CD14-positive monocyte (primary cell): ENCODE measurements around the gene DHX29. TPM values are rescaled to one million over a fixed set of nuclear protein-coding genes. Genes with fewer than 3 reads are reported as not detected.

Experiments
- DNase-seq, 3 donors: peaks; one replicate each; pipeline ENCODE4 v3.0.0-alpha.2; 2011 to 2022
- H2AFZ ChIP-seq: 2 replicates; pipeline ENCODE4 v1.6.0; 2012; ENCODE audit warnings: mild to moderate bottlenecking, low read depth, low read length, inconsistent platforms; ENCODE audit not compliant: insufficient read depth, poor library complexity, severe bottlenecking
- H3K27ac ChIP-seq, 2 donors: 1 replicate in 1 of 2; 2 replicates in 1 of 2; pipeline ENCODE4 v1.5.1; 2012 to 2013; ENCODE audit warnings: low read length in 2 of 2, control low read depth in 1 of 2, inconsistent platforms in 1 of 2, low read depth in 1 of 2, mild to moderate bottlenecking in 1 of 2
- H3K27me3 ChIP-seq, 2 donors: one replicate each; pipeline versions ENCODE4 v1.6.0 to v1.6.1; 2011 to 2013; ENCODE audit warnings: low read length in 2 of 2; ENCODE audit not compliant: control insufficient read depth in 2 of 2, insufficient read depth in 2 of 2
- H3K36me3 ChIP-seq, 2 donors: replicated peaks in 1 of 2; 1 replicate in 1 of 2; 2 replicates in 1 of 2; pipeline versions ENCODE4 v1.5.1 to v1.6.1; 2012 to 2013; ENCODE audit warnings: low read length in 2 of 2, control low read depth in 1 of 2, inconsistent platforms in 1 of 2, mild to moderate bottlenecking in 1 of 2; ENCODE audit not compliant: insufficient read depth in 2 of 2, control insufficient read depth in 1 of 2
- H3K4me1 ChIP-seq, 2 donors: 1 replicate in 1 of 2; 2 replicates in 1 of 2; pipeline versions ENCODE4 v1.5.1 to v1.6.1; 2012 to 2013; ENCODE audit warnings: low read length in 2 of 2, control low read depth in 1 of 2, inconsistent platforms in 1 of 2, mild to moderate bottlenecking in 1 of 2, moderate library complexity in 1 of 2; ENCODE audit not compliant: insufficient read depth in 2 of 2, control insufficient read depth in 1 of 2
- H3K4me2 ChIP-seq: replicated peaks from 2 replicates; pipeline ENCODE3; 2012; ENCODE audit warnings: low read length, moderate library complexity, mild to moderate bottlenecking; ENCODE audit not compliant: poor library complexity, severe bottlenecking; ENCODE audit errors: extremely low read depth
- H3K4me3 ChIP-seq, 3 experiments: fragments of 200-600 bp in 1 of 3; sonication (generic) in 1 of 3; replicated peaks in 1 of 3; 1 replicate in 2 of 3; 2 replicates in 1 of 3; pipeline ENCODE4 v1.5.1; 2011 to 2013; ENCODE audit warnings: low read length in 3 of 3, mild to moderate bottlenecking in 3 of 3, control low read depth in 2 of 3, low read depth in 2 of 3, inconsistent platforms in 1 of 3, moderate library complexity in 1 of 3
- H3K79me2 ChIP-seq: 2 replicates; pipeline ENCODE4 v1.6.0; 2012; ENCODE audit warnings: mild to moderate bottlenecking, control low read depth, inconsistent platforms, low read length, moderate library complexity; ENCODE audit not compliant: insufficient read depth
- H3K9ac ChIP-seq: 2 replicates; pipeline ENCODE4 v1.6.0; 2017; ENCODE audit warnings: low read length, mild to moderate bottlenecking; ENCODE audit not compliant: insufficient read depth, poor library complexity, severe bottlenecking
- H3K9me3 ChIP-seq, 2 donors: replicated peaks in 1 of 2; 1 replicate in 1 of 2; 2 replicates in 1 of 2; pipeline versions ENCODE4 v1.5.1 to v1.6.1; 2012 to 2013; ENCODE audit warnings: low read length in 2 of 2, control low read depth in 1 of 2; ENCODE audit not compliant: control insufficient read depth in 1 of 2, insufficient read depth in 1 of 2
- H4K20me1 ChIP-seq: 2 replicates; pipeline ENCODE4 v1.6.0; 2012; ENCODE audit warnings: mild to moderate bottlenecking, low read length, control low read depth, moderate library complexity; ENCODE audit not compliant: insufficient read depth
- H3K27ac Mint-ChIP-seq, 7 donors: one replicate each; pipeline ENCODE4 v1.8.0; 2020; ENCODE audit warnings: mild to moderate bottlenecking in 7 of 7, mixed read lengths in 7 of 7, moderate library complexity in 6 of 7, inconsistent platforms in 2 of 7
- H3K27me3 Mint-ChIP-seq, 3 donors: one replicate each; pipeline ENCODE4 v1.8.0; 2021 to 2022; ENCODE audit warnings: low read depth in 3 of 3, mild to moderate bottlenecking in 3 of 3, mixed read lengths in 3 of 3, moderate library complexity in 3 of 3, inconsistent platforms in 1 of 3
- H3K36me3 Mint-ChIP-seq, 2 donors: one replicate each; pipeline ENCODE4 v1.8.0; 2020; ENCODE audit warnings: mixed read lengths in 2 of 2, inconsistent platforms in 1 of 2, mild to moderate bottlenecking in 1 of 2
- H3K4me1 Mint-ChIP-seq: one replicate; pipeline ENCODE4 v1.8.0; 2020; ENCODE audit warnings: mild to moderate bottlenecking, mixed read lengths
- H3K4me3 Mint-ChIP-seq, 2 donors: one replicate each; pipeline ENCODE4 v1.8.0; 2020; ENCODE audit warnings: mild to moderate bottlenecking in 2 of 2, mixed read lengths in 2 of 2, moderate library complexity in 1 of 2
- H3K9me3 Mint-ChIP-seq, 7 donors: one replicate each; pipeline ENCODE4 v1.8.0; 2020 to 2022; ENCODE audit warnings: mixed read lengths in 7 of 7, mild to moderate bottlenecking in 6 of 7, moderate library complexity in 6 of 7, inconsistent platforms in 2 of 7
- WGBS: methylation state at CpG from one replicate; pipeline ENCODE4 v1.1.5; 2013; ENCODE audit warnings: missing lambda C conversion rate; ENCODE audit not compliant: insufficient coverage; 5-methylcytosine and 5-hydroxymethylcytosine counted together
- intact Hi-C, 2 donors: fragments of 100-400 bp; cut with micrococcal nuclease; formaldehyde crosslinking; loops; one replicate each; pipeline versions ENCODE4 v1.15.0 to v1.15.1; 2023
- polyA plus RNA-seq, 3 donors: library from polyadenylated mRNA; depleted of rRNA in 1 of 3; unstranded in 2 of 3; stranded (reverse) in 1 of 3; fragments of 300-500 nt in 2 of 3; fragments of >200 nt in 1 of 3; fragmentation: Illumina TruSeq in 2 of 3; gene quantifications; 1 replicate in 2 of 3; 2 replicates in 1 of 3; pipeline ENCODE4 v1.2.3, GENCODE V29; 2012 to 2021
- TF ChIP-seq, protein P1 (sequence below): fragments of 200-600 bp; IDR thresholded peaks from one replicate; pipeline ENCODE4 v1.8.0; 2022; ENCODE audit warnings: antibody characterized with exemption, mild to moderate bottlenecking

The DHX29 gene
- polyA plus RNA-seq, 3 donors, result 5.2 to 15.9 (median 9.7) TPM

DNA sequence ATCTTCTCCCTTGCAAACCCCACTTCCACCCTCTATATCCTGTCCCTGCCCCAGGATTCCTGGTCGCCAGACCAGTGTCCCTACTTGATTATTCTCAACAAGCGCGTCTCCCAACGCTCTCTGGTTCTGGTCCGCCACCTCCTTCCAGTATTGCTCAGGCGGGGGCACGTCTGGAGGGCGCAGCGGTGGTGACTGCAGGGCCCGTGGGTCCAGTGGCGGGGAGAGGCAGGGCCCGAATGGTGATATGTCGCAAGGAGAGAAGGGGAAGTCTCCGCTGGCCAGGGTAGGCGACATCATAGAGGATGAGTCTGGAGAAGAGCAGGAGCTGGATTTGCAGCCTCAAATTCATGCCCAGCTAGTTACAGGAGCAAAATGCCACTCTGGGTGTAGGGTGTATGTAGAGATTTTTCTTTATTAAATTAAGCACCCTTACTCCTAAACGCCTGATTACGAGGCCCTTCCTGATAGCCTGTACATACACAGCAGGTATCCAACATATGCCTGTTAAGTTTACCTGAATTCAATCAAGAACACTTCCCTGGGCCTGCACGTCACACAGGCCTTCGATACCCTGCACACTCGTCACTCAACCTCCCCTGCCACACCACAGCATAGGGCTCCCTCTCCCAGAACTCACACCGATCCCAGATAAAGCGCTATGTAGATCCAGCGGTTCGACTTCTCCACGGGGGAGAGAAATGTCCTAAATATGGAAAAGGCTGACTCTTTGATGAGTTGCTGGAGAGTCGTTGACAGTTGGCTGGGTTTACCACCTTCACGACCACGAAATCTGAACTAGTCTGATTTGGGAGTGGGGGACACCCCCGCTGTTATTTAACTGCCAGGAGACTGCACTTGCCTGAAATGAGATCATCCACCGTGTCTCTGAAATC, 85.2 kb downstream of the DHX29 start:
- Histone ChIP-seq H2AFZ (no peak overlapping the region), H3K4me1 (peaks cover 21 to 38% of the 10 kb centered on the region in 2 donors), H3K4me3 (no peak overlapping the region), H4K20me1 (no peaks in the 10 kb centered on the region), H3K9ac (no peak overlapping the region), H3K36me3 (no peaks in the 10 kb centered on the region), H3K79me2 (no peaks in the 10 kb centered on the region), H3K27ac (no peak overlapping the region), H3K9me3 (peaks cover 0 to 58% of the 10 kb centered on the region in 2 donors), H3K4me2 (peak overlapping the region; percentile 63), H3K27me3 (peaks cover 88 to 99% of the 10 kb centered on the region in 2 donors)
- H3K9me3 Mint-ChIP-seq, result peaks cover 0 to 28% (median 14%) of the 10 kb centered on the region in 7 donors
- TF ChIP-seq, protein P1, sequence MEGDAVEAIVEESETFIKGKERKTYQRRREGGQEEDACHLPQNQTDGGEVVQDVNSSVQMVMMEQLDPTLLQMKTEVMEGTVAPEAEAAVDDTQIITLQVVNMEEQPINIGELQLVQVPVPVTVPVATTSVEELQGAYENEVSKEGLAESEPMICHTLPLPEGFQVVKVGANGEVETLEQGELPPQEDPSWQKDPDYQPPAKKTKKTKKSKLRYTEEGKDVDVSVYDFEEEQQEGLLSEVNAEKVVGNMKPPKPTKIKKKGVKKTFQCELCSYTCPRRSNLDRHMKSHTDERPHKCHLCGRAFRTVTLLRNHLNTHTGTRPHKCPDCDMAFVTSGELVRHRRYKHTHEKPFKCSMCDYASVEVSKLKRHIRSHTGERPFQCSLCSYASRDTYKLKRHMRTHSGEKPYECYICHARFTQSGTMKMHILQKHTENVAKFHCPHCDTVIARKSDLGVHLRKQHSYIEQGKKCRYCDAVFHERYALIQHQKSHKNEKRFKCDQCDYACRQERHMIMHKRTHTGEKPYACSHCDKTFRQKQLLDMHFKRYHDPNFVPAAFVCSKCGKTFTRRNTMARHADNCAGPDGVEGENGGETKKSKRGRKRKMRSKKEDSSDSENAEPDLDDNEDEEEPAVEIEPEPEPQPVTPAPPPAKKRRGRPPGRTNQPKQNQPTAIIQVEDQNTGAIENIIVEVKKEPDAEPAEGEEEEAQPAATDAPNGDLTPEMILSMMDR, result no peak
- WGBS, result 11% methylated on average over 17 of the region's 30 CpGs
- H3K27ac Mint-ChIP-seq, result no peak overlapping the region
- intact Hi-C loops, result no loop called here
- peak overlapping the region in 1 of 2 donors; percentile 86 for H3K4me3 Mint-ChIP-seq
- peaks cover 2 to 6% of the 10 kb centered on the region in 2 donors for H3K36me3 Mint-ChIP-seq
- peaks cover 37% of the 10 kb centered on the region for H3K4me1 Mint-ChIP-seq
- peaks cover 93 to 99% (median 95%) of the 10 kb centered on the region in 3 donors for H3K27me3 Mint-ChIP-seq
- peak in 2 of 3 donors; percentile 16 to 34 for DNase-seq

DNA sequence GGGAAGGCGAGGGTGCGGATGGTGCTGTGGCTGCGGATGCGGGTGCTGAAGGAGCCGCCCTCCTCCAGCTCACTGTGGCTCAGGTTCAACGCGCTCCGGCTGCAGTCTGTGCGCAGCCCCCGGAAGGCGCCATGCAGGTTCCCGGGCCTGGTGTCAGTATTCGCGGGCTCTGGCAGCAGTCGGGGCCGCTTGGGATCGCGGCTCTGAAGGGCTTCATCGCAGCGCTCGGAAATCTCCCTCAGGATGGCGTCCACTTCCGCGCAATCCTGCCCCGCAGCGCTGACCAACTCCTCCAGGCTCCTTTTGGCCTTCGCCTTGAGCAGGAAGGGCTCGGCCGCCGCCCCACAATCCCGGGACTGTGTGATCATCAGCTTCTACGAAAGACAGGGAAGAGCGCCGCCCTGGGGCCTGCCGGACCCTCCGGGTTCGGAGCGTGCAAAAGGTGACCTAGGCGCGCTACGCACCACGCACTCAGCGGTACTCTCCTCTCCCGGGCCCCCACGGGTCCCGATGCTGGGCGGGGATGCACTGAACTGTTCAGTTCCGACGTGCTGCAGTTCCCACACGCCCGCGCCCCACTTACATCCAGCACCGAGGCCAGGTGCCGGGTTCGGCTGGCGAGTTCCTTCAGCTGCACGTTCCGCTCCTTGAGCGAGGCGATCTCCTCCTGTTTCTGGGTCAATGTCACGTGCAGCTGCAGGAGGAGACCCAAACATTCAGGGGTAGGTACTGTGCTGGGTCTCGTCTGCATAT, 86.9 kb downstream of the DHX29 start:
- no peak overlapping the region for H3K9ac ChIP-seq
- no peaks in the 10 kb centered on the region for H3K79me2 ChIP-seq
- Mint-ChIP-seq H3K9me3 (peaks cover 0 to 25% (median 12%) of the 10 kb centered on the region in 7 donors), H3K4me1 (peaks cover 32% of the 10 kb centered on the region), H3K36me3 (peaks cover 2 to 6% of the 10 kb centered on the region in 2 donors), H3K27me3 (peaks cover 82 to 92% (median 87%) of the 10 kb centered on the region in 3 donors), H3K4me3 (peak overlapping the region; percentile 59 to 83), H3K27ac (peak overlapping the region in 1 of 7 donors; percentile 30)
- peaks cover 14 to 25% of the 10 kb centered on the region in 2 donors for H3K4me1 ChIP-seq
- H3K4me2 ChIP-seq, result peak overlapping the region; percentile 46
- intact Hi-C loops, result no loop called here
- peak overlapping the region; percentile 53 for H2AFZ ChIP-seq
- H4K20me1 ChIP-seq, result no peaks in the 10 kb centered on the region
- no peak overlapping the region for H3K27ac ChIP-seq
- WGBS, result 5% methylated on average over 62 of the region's 62 CpGs
- peaks cover 73 to 94% of the 10 kb centered on the region in 2 donors for H3K27me3 ChIP-seq
- no peaks in the 10 kb centered on the region for H3K36me3 ChIP-seq
- H3K9me3 ChIP-seq, result peaks cover 0 to 46% of the 10 kb centered on the region in 2 donors
- peak overlapping the region in 1 of 3 experiments; percentile 40 for H3K4me3 ChIP-seq
- TF ChIP-seq, protein P1, result no peak
- DNase-seq, result no peak
